Endothelial cell of umbilical vein (primary cell): ENCODE results near the gene TIAM1.

Source experiments
- GATA2 ChIP-seq: IDR thresholded peaks from 2 replicates; pipeline ENCODE4 v1.7.0; 2011; ENCODE audit warnings: low read depth, mild to moderate bottlenecking, moderate library complexity, mixed read lengths, low read length; ENCODE audit not compliant: insufficient read length, insufficient read depth
- TF ChIP-seq, protein P1 (sequence below), 2 donors: IDR thresholded peaks; 1 replicate in 1 of 2; 2 replicates in 1 of 2; pipeline ENCODE4 v1.5.1; 2011; ENCODE audit warnings: low read length in 2 of 2, mild to moderate bottlenecking in 2 of 2, moderate library complexity in 2 of 2, control low read depth in 1 of 2, inconsistent platforms in 1 of 2, low read depth in 1 of 2; ENCODE audit not compliant: insufficient read depth in 1 of 2; ENCODE audit errors: extremely low read depth in 1 of 2

DNA sequence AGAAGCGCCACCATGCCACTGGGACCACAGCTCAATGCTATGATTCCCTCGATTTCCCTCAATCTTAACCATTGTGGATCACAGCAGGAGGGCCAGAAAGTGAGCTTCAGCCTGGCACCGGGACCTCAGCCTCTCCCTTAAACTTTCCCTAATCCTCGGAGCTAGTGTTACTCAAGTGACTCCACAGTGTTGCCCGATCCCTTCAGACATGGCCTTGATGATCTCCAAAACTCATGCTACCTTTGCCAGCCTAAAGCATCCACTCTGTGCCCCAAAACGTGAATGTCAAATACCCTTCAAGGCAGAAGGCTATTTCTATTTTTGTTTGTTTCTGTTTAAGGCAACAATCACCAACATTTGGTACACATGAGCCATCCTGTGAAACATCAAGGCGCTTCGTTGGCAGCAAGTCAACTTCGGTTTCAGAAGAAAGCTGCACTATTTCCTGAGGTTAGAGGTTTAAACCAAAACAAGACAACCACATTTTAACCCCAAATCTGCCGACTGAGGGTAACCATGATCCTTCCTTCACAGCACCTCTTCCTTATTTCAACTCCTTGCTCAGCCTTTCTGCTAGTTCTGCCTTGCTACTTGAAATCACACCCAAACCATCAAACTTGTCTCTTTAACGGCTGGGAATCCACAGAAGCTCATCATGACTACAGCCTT is 211.4 kb downstream of the TIAM1 start:
- TF ChIP-seq, protein P1, sequence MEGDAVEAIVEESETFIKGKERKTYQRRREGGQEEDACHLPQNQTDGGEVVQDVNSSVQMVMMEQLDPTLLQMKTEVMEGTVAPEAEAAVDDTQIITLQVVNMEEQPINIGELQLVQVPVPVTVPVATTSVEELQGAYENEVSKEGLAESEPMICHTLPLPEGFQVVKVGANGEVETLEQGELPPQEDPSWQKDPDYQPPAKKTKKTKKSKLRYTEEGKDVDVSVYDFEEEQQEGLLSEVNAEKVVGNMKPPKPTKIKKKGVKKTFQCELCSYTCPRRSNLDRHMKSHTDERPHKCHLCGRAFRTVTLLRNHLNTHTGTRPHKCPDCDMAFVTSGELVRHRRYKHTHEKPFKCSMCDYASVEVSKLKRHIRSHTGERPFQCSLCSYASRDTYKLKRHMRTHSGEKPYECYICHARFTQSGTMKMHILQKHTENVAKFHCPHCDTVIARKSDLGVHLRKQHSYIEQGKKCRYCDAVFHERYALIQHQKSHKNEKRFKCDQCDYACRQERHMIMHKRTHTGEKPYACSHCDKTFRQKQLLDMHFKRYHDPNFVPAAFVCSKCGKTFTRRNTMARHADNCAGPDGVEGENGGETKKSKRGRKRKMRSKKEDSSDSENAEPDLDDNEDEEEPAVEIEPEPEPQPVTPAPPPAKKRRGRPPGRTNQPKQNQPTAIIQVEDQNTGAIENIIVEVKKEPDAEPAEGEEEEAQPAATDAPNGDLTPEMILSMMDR (IDR thresholded peaks at IDR 0.05; ENCODE audit: extremely low read depth in 1 of 2, insufficient read depth in 1 of 2, low read depth in 1 of 2, low read length in 2 of 2) = no peak
- TF ChIP-seq GATA2 = no peak
